Astrocyte of the spinal cord (primary cell): ENCODE measurements around the gene RHOF.

Experiments
- DNase-seq: peaks from one replicate; pipeline ENCODE4 v3.0.0; 2011; ENCODE audit warnings: low read depth, low spot score
- H3K4me3 ChIP-seq: 2 replicates; pipeline ENCODE4 v1.5.1; 2011; ENCODE audit warnings: low read depth, mild to moderate bottlenecking, low read length, moderate library complexity
- in situ Hi-C: cut with HindIII; loops from 2 replicates; pipeline ENCODE4 v1.10.0; 2017; ENCODE audit warnings: low sequenced_read_pairs
- TF ChIP-seq, protein P1 (sequence below): IDR thresholded peaks from 2 replicates; pipeline ENCODE4 v1.5.1; 2012; ENCODE audit warnings: low read depth, mild to moderate bottlenecking, low read length, inconsistent platforms

The RHOF gene

DNA sequence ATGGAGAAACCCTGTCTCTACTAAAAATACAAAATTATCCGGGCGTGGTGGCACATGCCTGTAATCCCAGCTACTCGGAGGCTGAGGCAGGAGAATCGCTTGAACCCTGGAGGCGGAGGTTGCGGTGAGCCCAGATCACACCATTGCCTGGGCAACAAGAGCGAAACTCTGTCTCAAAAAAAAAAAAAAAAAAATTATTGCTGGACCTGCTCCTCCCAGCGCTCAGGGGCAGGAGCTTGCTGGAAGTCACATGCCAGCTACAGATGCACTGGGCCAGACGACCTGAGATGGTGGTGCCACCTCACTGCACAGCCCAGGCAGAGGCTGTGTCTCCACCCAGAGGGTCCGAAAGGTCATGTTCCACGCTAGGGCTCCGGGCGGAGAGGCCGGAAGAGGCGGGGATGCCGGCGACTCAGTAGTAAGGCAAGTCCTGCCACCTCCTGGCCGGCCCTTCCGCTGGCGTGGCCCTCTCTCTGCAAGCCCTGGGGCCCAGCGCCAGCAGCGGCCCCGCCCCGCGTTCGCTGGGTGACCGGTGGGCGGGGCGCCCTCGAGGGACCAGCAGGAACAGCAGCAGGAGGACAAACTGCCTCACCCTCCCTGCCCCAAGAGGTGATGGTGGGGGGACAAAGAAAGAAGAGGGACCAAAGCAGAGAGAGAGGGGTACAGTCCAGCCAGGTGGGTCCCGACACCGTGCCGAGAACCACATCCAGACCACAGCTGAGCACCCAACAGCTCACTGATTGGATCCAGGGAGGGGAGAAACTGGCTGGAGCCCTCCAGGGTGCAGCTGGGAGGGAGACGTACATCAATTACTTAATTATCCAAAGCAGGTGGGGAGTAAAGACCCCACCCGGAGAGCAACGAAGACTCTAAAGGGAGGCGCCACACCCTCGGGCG lies 3.6 kb upstream of the RHOF start:
- in situ Hi-C loops = no loop called here
- H3K4me3 ChIP-seq = peak overlapping the region; percentile 22
- DNase-seq = peak; percentile 88
- TF ChIP-seq, protein P1, sequence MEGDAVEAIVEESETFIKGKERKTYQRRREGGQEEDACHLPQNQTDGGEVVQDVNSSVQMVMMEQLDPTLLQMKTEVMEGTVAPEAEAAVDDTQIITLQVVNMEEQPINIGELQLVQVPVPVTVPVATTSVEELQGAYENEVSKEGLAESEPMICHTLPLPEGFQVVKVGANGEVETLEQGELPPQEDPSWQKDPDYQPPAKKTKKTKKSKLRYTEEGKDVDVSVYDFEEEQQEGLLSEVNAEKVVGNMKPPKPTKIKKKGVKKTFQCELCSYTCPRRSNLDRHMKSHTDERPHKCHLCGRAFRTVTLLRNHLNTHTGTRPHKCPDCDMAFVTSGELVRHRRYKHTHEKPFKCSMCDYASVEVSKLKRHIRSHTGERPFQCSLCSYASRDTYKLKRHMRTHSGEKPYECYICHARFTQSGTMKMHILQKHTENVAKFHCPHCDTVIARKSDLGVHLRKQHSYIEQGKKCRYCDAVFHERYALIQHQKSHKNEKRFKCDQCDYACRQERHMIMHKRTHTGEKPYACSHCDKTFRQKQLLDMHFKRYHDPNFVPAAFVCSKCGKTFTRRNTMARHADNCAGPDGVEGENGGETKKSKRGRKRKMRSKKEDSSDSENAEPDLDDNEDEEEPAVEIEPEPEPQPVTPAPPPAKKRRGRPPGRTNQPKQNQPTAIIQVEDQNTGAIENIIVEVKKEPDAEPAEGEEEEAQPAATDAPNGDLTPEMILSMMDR = peak; percentile 40

DNA sequence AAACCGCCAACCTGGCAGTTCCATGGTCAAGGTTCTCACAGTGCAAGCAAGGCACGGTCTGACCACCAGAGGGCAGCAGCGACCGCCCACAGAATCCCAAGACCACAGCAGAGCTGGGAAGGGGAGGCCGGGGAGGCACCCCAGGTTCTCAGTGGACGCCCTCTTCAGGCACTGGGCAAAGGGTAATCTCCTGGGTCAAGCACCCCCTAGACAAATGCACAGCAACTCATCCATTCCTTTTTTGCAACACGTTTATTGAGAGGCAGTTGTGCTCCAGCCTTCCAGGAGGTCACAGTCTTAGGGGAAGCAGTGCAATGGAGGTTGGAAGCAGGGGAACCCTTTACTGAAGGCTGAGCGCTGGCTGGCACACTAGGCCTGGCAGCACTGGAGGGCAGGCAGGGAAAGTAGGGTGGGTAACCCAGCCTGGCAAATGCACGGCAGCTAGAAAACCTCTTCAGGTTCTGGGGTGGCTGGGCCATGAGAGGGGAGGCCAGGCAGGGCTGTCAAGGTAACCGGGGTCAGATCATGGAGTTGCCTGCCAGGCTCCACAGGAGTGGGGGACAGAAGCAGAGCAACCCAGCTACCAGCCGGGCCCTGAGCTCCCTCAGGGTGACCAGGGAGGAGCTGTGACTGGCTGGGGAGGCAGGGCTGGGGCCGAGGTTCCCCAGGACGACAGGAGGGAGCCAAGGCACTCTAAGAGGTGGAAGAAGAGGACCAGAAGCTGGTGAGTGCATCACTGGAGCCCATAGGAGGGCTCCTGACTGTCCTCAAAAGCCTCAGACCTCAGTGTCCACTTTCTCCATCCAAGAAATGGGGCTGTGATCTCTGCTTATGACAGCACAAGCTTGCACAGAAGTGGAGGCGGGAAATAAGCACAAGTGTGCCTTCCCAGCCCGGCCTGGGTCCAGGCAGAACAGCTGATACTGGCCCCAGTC lies 1.8 kb upstream of the RHOF start:
- TF ChIP-seq, protein P1 = peak; percentile 95
- H3K4me3 ChIP-seq = no peak overlapping the region
- in situ Hi-C loops = no loop called here
- DNase-seq = peak; percentile 84

DNA sequence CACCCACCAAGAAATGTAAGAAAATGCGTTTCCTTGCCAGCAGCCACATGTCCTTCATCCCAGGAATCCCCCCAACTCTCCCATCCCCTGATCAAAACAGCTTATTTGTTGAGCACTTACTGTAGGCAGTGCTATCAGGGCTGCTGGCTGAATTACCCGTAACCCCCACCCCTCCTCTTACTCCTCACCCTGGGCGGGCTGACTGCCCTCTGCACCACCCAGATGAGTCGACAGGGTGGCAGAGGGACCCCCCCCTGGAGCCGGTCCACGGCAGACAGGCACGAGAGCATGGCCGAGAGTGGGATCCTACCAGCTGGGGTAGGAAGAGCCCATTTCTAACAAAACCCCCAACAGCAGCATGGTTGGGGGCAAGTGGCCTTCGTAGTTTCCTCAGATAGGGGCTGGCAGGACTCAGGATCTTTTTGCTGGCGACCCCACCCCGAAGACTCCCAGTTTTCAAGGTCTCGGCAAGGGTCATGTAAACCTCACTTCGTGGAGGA lies 1.1 kb upstream of the RHOF start:
- TF ChIP-seq, protein P1 = no peak
- in situ Hi-C loops = no loop called here
- no peak for DNase-seq
- H3K4me3 ChIP-seq = peak overlapping the region; percentile 12

DNA sequence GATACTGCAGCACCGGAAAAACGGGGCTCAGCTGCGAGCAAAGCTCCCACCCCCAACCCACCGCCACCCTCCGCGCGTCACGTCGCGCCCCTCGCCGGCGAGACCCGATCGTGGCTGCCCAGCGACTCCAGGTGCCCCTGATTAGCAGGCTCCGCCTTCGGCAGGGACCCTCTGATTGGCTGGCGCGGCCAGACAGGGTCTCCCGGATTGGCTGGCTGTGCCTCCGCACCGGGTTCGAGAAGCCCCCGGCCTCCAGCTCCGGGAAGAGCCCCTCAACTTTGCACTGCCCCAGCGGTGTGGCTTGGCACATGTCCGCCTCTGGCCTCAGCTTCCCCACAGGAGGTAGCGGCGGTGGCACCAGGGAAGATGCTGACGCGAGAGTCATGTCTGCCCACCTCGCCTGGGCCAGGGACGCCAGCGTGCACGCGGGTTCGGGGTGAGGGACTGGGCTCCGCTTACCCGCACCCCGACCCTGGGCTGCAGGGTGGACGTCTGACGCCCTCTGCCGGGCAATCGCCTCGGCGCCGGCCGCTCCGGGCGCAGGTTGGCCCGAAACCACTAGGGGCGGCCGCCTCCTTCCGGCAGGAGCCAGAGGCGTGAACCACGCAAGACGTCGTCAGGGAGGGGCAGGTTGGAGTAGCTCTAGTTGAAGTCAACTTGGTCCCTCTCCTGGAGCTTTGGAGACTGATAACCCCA lies 498 bp upstream of the RHOF start:
- TF ChIP-seq, protein P1 = peak; percentile 100
- in situ Hi-C loops = no loop called here
- DNase-seq = peak; percentile 93
- H3K4me3 ChIP-seq = peak overlapping the region; percentile 49

DNA sequence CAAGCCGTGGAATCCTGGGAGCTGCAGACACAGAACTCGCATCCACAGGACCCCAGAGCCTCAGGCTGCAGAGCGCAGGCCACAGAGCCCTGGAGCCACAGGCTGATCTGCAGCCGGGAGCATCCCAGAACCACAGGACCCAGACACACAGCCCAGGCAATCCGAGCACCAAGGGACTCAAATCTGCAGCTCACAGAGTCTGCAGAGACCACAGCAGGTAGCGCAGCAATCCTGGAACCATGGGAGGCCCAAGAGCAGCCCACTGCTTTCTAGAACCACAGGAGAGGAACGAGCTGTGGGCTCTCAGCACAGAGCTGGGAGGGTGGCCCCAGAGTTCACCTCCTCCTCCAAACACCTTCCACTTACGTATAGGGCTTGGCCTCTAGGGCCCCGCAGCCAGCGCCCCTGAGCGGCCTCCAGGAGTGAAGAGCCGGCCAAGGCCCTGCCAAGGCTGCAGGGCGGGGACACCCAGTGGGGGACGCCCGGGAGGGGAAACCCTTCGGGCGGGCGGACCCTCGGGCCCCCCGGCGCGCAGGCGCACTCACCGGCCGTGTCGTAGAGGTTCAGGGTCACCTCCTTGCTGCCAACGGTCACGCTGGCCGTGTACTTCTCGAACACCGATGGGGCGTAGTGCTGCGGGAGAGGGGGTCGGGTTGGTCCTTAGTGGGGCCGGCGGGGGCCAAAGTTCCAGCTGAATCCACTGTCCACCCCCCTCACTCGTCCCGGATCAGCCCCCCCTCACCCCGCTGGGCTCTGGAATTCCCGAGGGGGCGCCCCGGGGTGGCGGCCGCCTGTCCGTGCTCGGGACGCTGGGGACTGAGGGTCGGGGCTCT lies 665 bp downstream of the RHOF start:
- in situ Hi-C loops = no loop called here
- no peak for DNase-seq
- TF ChIP-seq, protein P1 = no peak
- H3K4me3 ChIP-seq = peak overlapping the region; percentile 49
